Lower lobe of right lung (tissue), 2 donors: ENCODE data around the gene LMO2. TPM values are rescaled to one million over a fixed set of nuclear protein-coding genes. Genes with fewer than 3 reads are reported as not detected.
A peak's percentile ranks its signal among the peaks of the same experiment; 100 is the strongest.

Experiments
- ATAC-seq, 2 donors: fragments of 200-7000 bp; cut with Tn5 transposase; one replicate each; pipeline ENCODE4 v1.9.1; 2020 to 2022; ENCODE audit warnings: mild to moderate bottlenecking in 2 of 2, moderate library complexity in 2 of 2
- DNase-seq: peaks from one replicate; pipeline ENCODE4 v3.0.0-alpha.2; 2020
- H3K27ac ChIP-seq: fragments of 200-600 bp; one replicate; pipeline ENCODE4 v1.8.0; 2022
- H3K27me3 ChIP-seq: fragments of 200-600 bp; one replicate; pipeline ENCODE4 v1.8.0; 2022; ENCODE audit warnings: low read depth
- H3K36me3 ChIP-seq: fragments of 200-600 bp; one replicate; pipeline ENCODE4 v1.8.0; 2022; ENCODE audit warnings: mild to moderate bottlenecking
- H3K4me1 ChIP-seq: fragments of 200-600 bp; one replicate; pipeline ENCODE4 v1.8.0; 2022
- H3K4me3 ChIP-seq: fragments of 200-600 bp; one replicate; pipeline ENCODE4 v1.8.0; 2022; ENCODE audit warnings: mild to moderate bottlenecking
- H3K9me3 ChIP-seq: fragments of 200-600 bp; one replicate; pipeline ENCODE4 v1.8.0; 2022
- intact Hi-C: fragments of 100-400 bp; cut with DNase I; formaldehyde crosslinking; loops from one replicate; pipeline ENCODE4 v1.11.0; 2022
- total RNA-seq: library from RNA; stranded (reverse); fragmentation: NEBNext Ultra II Directional; extraction: Animal tissue kit (Norgen Biotek cat#: 25700); gene quantifications from one replicate; pipeline ENCODE4 v1.2.1, GENCODE V29; 2021
- TF ChIP-seq, protein P1 (sequence below): fragments of 200-600 bp; IDR thresholded peaks from one replicate; pipeline ENCODE4 v1.8.0; 2022; ENCODE audit warnings: antibody characterized with exemption, mild to moderate bottlenecking
- donor health status: DM: no; HTN: yes; CAD: no; lungs with severe emphysema.

LMO2 gene
- total RNA-seq, 1 donor from 2014 or later, result 56.4 TPM

DNA sequence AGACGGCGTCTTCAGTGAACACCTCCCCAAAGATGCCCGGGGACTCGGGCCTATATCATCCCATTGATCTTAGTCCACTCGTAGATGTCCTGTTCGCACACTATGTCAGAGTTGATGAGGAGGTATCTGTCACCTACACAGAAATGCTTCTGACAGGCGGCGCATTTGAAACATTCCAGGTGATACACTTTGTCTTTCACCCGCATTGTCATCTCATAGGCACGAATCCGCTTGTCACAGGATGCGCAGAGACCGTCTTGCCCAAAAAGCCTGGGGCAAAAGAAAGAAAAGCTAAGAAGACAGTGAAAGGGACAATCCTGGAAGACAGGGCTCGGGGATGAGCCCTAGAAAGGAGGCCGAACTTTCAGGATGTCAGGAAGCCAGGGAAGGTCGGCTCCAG is 32.6 kb downstream of the LMO2 start:
- intact Hi-C loops, result loop anchor here (5.0 kb wide), 1 partner anchor 113 kb away; no protein-coding TSS in a partner anchor
- Histone ChIP-seq H3K27ac (no peak overlapping the region), H3K36me3 (peaks cover 43% of the 10 kb centered on the region), H3K9me3 (no peaks in the 10 kb centered on the region), H3K4me3 (no peak overlapping the region), H3K4me1 (peaks cover 16% of the 10 kb centered on the region), H3K27me3 (no peaks in the 10 kb centered on the region)
- TF ChIP-seq, protein P1, sequence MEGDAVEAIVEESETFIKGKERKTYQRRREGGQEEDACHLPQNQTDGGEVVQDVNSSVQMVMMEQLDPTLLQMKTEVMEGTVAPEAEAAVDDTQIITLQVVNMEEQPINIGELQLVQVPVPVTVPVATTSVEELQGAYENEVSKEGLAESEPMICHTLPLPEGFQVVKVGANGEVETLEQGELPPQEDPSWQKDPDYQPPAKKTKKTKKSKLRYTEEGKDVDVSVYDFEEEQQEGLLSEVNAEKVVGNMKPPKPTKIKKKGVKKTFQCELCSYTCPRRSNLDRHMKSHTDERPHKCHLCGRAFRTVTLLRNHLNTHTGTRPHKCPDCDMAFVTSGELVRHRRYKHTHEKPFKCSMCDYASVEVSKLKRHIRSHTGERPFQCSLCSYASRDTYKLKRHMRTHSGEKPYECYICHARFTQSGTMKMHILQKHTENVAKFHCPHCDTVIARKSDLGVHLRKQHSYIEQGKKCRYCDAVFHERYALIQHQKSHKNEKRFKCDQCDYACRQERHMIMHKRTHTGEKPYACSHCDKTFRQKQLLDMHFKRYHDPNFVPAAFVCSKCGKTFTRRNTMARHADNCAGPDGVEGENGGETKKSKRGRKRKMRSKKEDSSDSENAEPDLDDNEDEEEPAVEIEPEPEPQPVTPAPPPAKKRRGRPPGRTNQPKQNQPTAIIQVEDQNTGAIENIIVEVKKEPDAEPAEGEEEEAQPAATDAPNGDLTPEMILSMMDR, result no peak
- ATAC-seq (no peak), DNase-seq (no peak)

DNA sequence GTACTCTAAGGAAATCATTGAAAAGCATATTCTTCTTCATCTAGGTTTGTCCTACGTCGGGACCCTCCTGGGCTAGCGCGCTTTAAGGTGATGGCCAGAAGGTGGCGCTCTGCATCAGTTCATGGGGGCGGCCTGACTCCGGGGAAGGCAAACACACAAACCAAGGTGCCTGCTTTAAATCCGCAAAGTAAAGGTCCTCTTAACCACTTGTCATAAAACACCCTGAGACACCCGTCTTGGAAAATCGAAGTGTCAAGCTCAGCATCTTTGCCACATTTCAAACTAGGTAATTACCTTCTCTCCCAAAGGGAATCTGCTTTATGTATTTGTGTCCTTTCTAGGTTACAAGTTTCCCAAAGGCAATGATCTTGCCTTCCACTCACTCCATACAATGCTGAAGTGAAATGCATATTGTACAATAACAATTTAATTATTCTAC is 33.9 kb downstream of the LMO2 start:
- no peaks in the 10 kb centered on the region for H3K27me3 ChIP-seq
- H3K27ac ChIP-seq, result no peak overlapping the region
- peak; percentile 84 to 91 for ATAC-seq
- no peak overlapping the region for H3K4me3 ChIP-seq
- intact Hi-C loops, result loop anchor here (5.0 kb wide), 1 partner anchor 114 kb away; no protein-coding TSS in a partner anchor
- TF ChIP-seq, protein P1, result peak; percentile 95
- H3K36me3 ChIP-seq, result peaks cover 39% of the 10 kb centered on the region
- peaks cover 16% of the 10 kb centered on the region for H3K4me1 ChIP-seq
- no peaks in the 10 kb centered on the region for H3K9me3 ChIP-seq
- DNase-seq, result peak; percentile 82

DNA sequence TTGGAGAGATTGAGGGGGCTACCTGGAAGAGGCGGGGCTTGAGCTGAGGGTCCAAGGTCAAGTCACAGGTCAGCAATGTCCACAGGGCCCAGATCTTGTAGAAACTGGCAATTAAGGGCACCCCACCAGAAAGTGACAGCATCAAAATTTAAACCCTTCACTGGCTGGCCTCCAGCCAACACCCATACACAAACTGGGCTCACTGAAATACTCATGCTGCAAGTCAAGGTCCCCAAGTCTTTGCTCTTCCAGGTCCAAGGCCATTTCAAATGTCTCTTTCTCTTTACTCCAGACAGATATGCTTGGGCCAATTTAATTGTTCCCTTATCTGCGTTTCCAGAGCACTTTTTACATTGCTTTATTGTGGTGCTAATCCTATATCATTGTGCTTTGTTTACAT is 36.4 kb downstream of the LMO2 start:
- Histone ChIP-seq H3K27me3 (no peaks in the 10 kb centered on the region), H3K9me3 (no peaks in the 10 kb centered on the region), H3K4me3 (no peak overlapping the region), H3K4me1 (no peaks in the 10 kb centered on the region), H3K27ac (no peak overlapping the region), H3K36me3 (peaks cover 26% of the 10 kb centered on the region)
- TF ChIP-seq, protein P1, result no peak
- intact Hi-C loops, result loop anchor here (5.0 kb wide), 1 partner anchor 117 kb away; no protein-coding TSS in a partner anchor
- DNase-seq (no peak), ATAC-seq (no peak)

DNA sequence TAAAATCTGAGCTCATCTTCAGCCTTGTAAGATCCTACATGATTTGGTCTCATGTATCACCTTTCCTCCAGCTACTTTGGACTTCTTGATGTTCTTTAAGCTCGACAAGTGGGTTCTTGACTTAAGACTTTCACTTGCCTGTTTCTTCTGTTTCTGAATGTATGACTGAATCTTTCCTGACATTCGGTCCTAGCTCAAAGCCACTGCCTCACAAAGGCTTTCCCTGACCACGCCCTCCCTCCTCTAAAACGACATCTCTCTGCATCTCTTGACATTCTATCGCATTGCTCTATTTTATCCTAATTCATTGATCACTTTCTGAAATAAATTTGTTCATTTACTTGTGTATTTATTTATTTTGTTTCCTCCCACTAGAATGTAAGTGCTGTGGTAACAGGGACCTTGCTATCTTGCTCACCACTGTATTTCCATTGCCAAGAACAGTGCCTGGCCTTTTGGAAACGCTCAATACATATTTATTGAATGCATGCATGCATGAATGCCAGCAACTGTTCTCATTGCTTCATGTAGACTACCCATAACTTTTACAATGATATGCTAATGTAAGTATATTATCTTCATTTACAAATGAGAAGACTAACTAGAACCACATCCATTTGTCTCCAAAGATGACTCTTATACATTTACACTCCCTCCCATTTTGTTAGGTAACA is 43.0 kb downstream of the LMO2 start:
- Histone ChIP-seq H3K4me3 (no peak overlapping the region), H3K36me3 (peaks cover 4% of the 10 kb centered on the region), H3K27me3 (no peaks in the 10 kb centered on the region), H3K27ac (no peak overlapping the region), H3K4me1 (no peaks in the 10 kb centered on the region), H3K9me3 (no peaks in the 10 kb centered on the region)
- TF ChIP-seq, protein P1, result no peak
- DNase-seq, result no peak
- intact Hi-C loops, result no loop called here
- no peak for ATAC-seq

DNA sequence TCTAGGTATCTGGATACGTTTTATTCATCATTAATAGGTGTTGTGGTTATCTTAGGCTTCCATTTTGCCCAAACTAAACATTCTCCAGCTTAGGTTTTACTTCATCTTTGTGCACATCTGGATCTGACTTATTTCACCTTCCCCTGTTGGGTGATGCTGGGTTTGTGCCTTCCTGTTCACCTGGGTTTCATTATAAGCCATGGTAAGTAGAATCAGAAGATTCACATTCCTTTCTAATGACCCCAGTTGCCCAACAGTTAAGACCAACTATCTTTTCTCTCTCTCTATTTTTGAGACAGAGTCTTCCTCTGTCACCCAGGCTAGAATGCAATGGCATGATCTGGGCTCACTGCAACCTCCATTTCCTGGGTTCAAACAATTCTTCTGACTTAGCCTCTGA is 44.6 kb downstream of the LMO2 start:
- intact Hi-C loops, result no loop called here
- Histone ChIP-seq H3K9me3 (no peaks in the 10 kb centered on the region), H3K27me3 (no peaks in the 10 kb centered on the region), H3K4me1 (no peaks in the 10 kb centered on the region), H3K4me3 (no peak overlapping the region), H3K36me3 (peaks cover under 1% of the 10 kb centered on the region), H3K27ac (no peak overlapping the region)
- TF ChIP-seq, protein P1, result no peak
- no peak for ATAC-seq
- no peak for DNase-seq
